K562 (cell line): ENCODE results near the gene MYL4. TPM values are rescaled to one million over a fixed set of nuclear protein-coding genes. Genes with fewer than 3 reads are reported as not detected.
A peak's percentile ranks its signal among the peaks of the same experiment; 100 is the strongest.

ENCODE experiments used
- ATAC-seq: fragments of 200-7000 bp; cut with Tn5 transposase; 3 replicates; pipeline ENCODE4 v1.9.1; 2020; ENCODE audit warnings: moderate library complexity
- BruUV-seq: library from RNA; stranded (reverse); fragments of 400-500 nt; replicated peaks from 2 replicates; lab custom pipeline; 2021; lab: Mats Ljungman, UMichigan
- CTCF ChIA-PET: fragments of 300-600 bp; formaldehyde crosslinking; extraction: SDS; loops from one replicate; lab custom pipeline; 2021; ENCODE audit warnings: low intra/inter-chr PET ratio; lab: Yijun Ruan, JAX
- POLR2A ChIA-PET: fragments of 300-600, 350-650 bp; sonication (Branson Sonifier 250); formaldehyde crosslinking; extraction: SDS; loops from one replicate; lab custom pipeline; 2021; ENCODE audit warnings: antibody characterized with exemption, inconsistent platforms; lab: Yijun Ruan, JAX
- DNase-seq, 4 experiments: peaks; one replicate each; pipeline versions ENCODE4 v3.0.0 to v3.0.0-alpha.2; 2011 to 2018; ENCODE audit warnings: low spot score in 3 of 4, mixed read lengths in 3 of 4; ENCODE audit errors: extremely low read depth in 1 of 4
- FAIRE-seq: peaks from 2 replicates; lab custom pipeline; 2011; peaks lifted over from hg19 to GRCh38; lab: Jason Lieb, UNC
- H2AFZ ChIP-seq: 2 replicates; pipeline ENCODE4 v1.6.0; 2011; ENCODE audit warnings: low read depth, low read length, control low read depth, inconsistent platforms
- H3K27ac ChIP-seq: fragments of 200-600 bp; 3 replicates; pipeline ENCODE4 v1.8.0; 2011; ENCODE audit warnings: low read depth, mild to moderate bottlenecking, control low read depth, inconsistent platforms, low read length, moderate library complexity, mixed read lengths; ENCODE audit errors: extremely low read depth
- H3K27me3 ChIP-seq, 2 experiments: fragments of 300-600 bp in 1 of 2; 2 replicates in 1 of 2; 3 replicates in 1 of 2; pipeline versions ENCODE4 v1.6.0 to v1.8.0; 2011; ENCODE audit warnings: inconsistent platforms in 2 of 2, low read length in 2 of 2, mild to moderate bottlenecking in 1 of 2, mixed read lengths in 1 of 2, moderate library complexity in 1 of 2; ENCODE audit not compliant: control insufficient read depth in 2 of 2, insufficient read depth in 2 of 2
- H3K36me3 ChIP-seq: fragments of 300-600 bp; 3 replicates; pipeline ENCODE4 v1.8.0; 2011; ENCODE audit warnings: mild to moderate bottlenecking, low read length, inconsistent platforms; ENCODE audit not compliant: control insufficient read depth, insufficient read depth
- H3K4me1 ChIP-seq, 2 experiments: fragments of 200-600 bp in 1 of 2; replicated peaks in 1 of 2; 2 replicates in 1 of 2; 3 replicates in 1 of 2; pipeline versions ENCODE4 v1.5.1 to v1.8.0; 2011; ENCODE audit warnings: inconsistent platforms in 2 of 2, low read length in 2 of 2, mild to moderate bottlenecking in 1 of 2, mixed read lengths in 1 of 2, moderate library complexity in 1 of 2; ENCODE audit not compliant: control insufficient read depth in 2 of 2, insufficient read depth in 2 of 2
- H3K4me2 ChIP-seq: 2 replicates; pipeline ENCODE4 v1.6.1; 2011; ENCODE audit warnings: low read length, control low read depth, inconsistent platforms, mixed read lengths; ENCODE audit not compliant: insufficient read depth
- H3K4me3 ChIP-seq: fragments of 200-600 bp; sonication (generic), shearing (Covaris generic); 2 replicates; pipeline ENCODE4 v1.5.1; 2016; ENCODE audit warnings: control low read depth, inconsistent platforms
- H3K79me2 ChIP-seq: fragments of 200-600 bp; 3 replicates; pipeline ENCODE4 v1.8.0; 2011; ENCODE audit warnings: low read length, inconsistent platforms; ENCODE audit not compliant: control insufficient read depth, insufficient read depth
- H3K9ac ChIP-seq, 2 experiments: 2 replicates each; pipeline versions ENCODE4 v1.6.0 to v1.6.1; 2011; ENCODE audit warnings: low read depth in 2 of 2, low read length in 2 of 2, control low read depth in 1 of 2, inconsistent platforms in 1 of 2, mild to moderate bottlenecking in 1 of 2, mixed read lengths in 1 of 2; ENCODE audit not compliant: insufficient read depth in 1 of 2
- H3K9me1 ChIP-seq: one replicate; pipeline ENCODE4 v1.6.0; 2011; ENCODE audit warnings: inconsistent platforms, mild to moderate bottlenecking, low read length, moderate library complexity; ENCODE audit not compliant: control insufficient read depth, insufficient read depth
- H3K9me3 ChIP-seq: replicated peaks from 2 replicates; pipeline ENCODE4 v1.5.1; 2011; ENCODE audit warnings: low read depth, low read length, inconsistent platforms; ENCODE audit not compliant: control insufficient read depth, insufficient read depth
- H4K20me1 ChIP-seq: replicated peaks from 2 replicates; pipeline ENCODE4 v1.6.1; 2011; ENCODE audit warnings: low read length, inconsistent platforms, mixed read lengths; ENCODE audit not compliant: control insufficient read depth, insufficient read depth
- ARID1B ChIP-seq: fragments of 450-650 bp; IDR thresholded peaks from 2 replicates; pipeline ENCODE4 v1.6.1; 2016; ENCODE audit warnings: antibody characterized with exemption, mild to moderate bottlenecking, inconsistent platforms
- BHLHE40 ChIP-seq: IDR thresholded peaks from 2 replicates; pipeline ENCODE4 v1.6.1; 2011; ENCODE audit warnings: low read length, improper control_type of control experiment
- CBFA2T2 ChIP-seq: fragments of 450-650 bp; conservative IDR thresholded peaks from 2 replicates; pipeline ENCODE4 v1.6.1; 2017; ENCODE audit warnings: mild to moderate bottlenecking
- CBX2 ChIP-seq: fragments of 200-600 bp; sonication (generic); IDR thresholded peaks from one replicate; pipeline ENCODE4 v1.6.1; 2012; ENCODE audit warnings: mild to moderate bottlenecking, low read length, inconsistent platforms; ENCODE audit not compliant: insufficient read depth, poor library complexity, severe bottlenecking
- KDM1A ChIP-seq, 2 experiments: fragments of 450-650 bp; IDR thresholded peaks; 2 replicates each; pipeline ENCODE4 v1.6.1; 2016; ENCODE audit warnings: mild to moderate bottlenecking in 2 of 2
- KLF6 ChIP-seq: fragments of 250-450 bp; sonication (Bioruptor Pico); IDR thresholded peaks from 2 replicates; pipeline ENCODE4 v1.4.0; 2020; ENCODE audit warnings: mild to moderate bottlenecking, moderate library complexity, borderline replicate concordance
- NCOR1 ChIP-seq: fragments of 450-650 bp; IDR thresholded peaks from 2 replicates; pipeline ENCODE4 v1.6.1; 2016; ENCODE audit warnings: mild to moderate bottlenecking, moderate library complexity
- PPARD ChIP-seq: fragments of 250-450 bp; sonication (Bioruptor Pico); IDR thresholded peaks from 2 replicates; pipeline ENCODE4 v1.8.0; 2022; ENCODE audit warnings: inconsistent platforms, mild to moderate bottlenecking, moderate library complexity
- RCOR1 ChIP-seq, 2 experiments: IDR thresholded peaks; 2 replicates each; pipeline ENCODE4 v1.6.1; 2012; ENCODE audit warnings: low read depth in 2 of 2, low read length in 2 of 2, borderline replicate concordance in 1 of 2, improper control_type of control experiment in 1 of 2
- RFX5 ChIP-seq: IDR thresholded peaks from 2 replicates; pipeline ENCODE4 v1.6.1; 2011; ENCODE audit warnings: low read depth, mild to moderate bottlenecking, improper control_type of control experiment, low read length
- SMAD2 ChIP-seq: fragments of 150-350 bp; IDR thresholded peaks from 2 replicates; pipeline ENCODE4 v1.6.1; 2014; ENCODE audit warnings: low read depth, mild to moderate bottlenecking, low read length
- SOX6 ChIP-seq: fragments of 450-650 bp; IDR thresholded peaks from 2 replicates; pipeline ENCODE4 v1.6.1; 2014; ENCODE audit warnings: mild to moderate bottlenecking
- TAL1 ChIP-seq: fragments of 450-650 bp; IDR thresholded peaks from 2 replicates; pipeline ENCODE4 v1.6.1; 2016; ENCODE audit warnings: mild to moderate bottlenecking
- TEAD4 ChIP-seq, 2 experiments: sonication (generic) in 1 of 2; formaldehyde crosslinking in 1 of 2; IDR thresholded peaks; 2 replicates each; pipeline versions ENCODE4 v1.6.1 to v1.8.0; 2012 to 2022; ENCODE audit warnings: borderline replicate concordance in 1 of 2, inconsistent platforms in 1 of 2, low read length in 1 of 2, mild to moderate bottlenecking in 1 of 2, missing genetic modification reagents in 1 of 2
- XRCC3 ChIP-seq: fragments of 450-650 bp; IDR thresholded peaks from 2 replicates; pipeline ENCODE4 v1.6.1; 2017; ENCODE audit warnings: mild to moderate bottlenecking, moderate library complexity
- ZNF124 ChIP-seq: sonication (generic); formaldehyde crosslinking; IDR thresholded peaks from 2 replicates; pipeline ENCODE4 v1.8.1; 2022; ENCODE audit warnings: missing genetic modification reagents
- WGBS: fragments of 100-300 bp; shearing (Covaris generic); methylation state at CpG from one replicate; pipeline ENCODE4 v1.1.6; 2016; ENCODE audit warnings: low coverage, mixed read lengths; ENCODE audit not compliant: insufficient coverage; ENCODE audit errors: missing lambda C conversion rate; 5-methylcytosine and 5-hydroxymethylcytosine counted together
- in situ Hi-C: fragments of 300-500 bp; cut with MboI; formaldehyde crosslinking; loops from 4 replicates; pipeline ENCODE4 v1.15.0; 2018; ENCODE audit warnings: inconsistent platforms, mixed read lengths
- intact Hi-C: fragments of 100-400 bp; cut with micrococcal nuclease; formaldehyde crosslinking; loops from 2 replicates; pipeline ENCODE4 v1.14.2; 2022
- polyA plus RNA-seq, 8 experiments: library from polyadenylated mRNA; depleted of rRNA in 4 of 8; stranded (reverse) in 5 of 8; unstranded in 3 of 8; fragments of >200 nt; fragmentation: Nextera tagmentation in 2 of 8; fragmentation: Illumina TruSeq in 1 of 8; extraction: Ambion mirVana in 2 of 8; extraction: Trizol in 1 of 8; gene quantifications; 2 replicates each; pipeline versions ENCODE4 v1.2.1 to v1.2.3, GENCODE V29; 2011 to 2014; ENCODE audit warnings: inconsistent platforms in 1 of 8, missing spikeins in 1 of 8
- total RNA-seq, 7 experiments: library from RNA; depleted of rRNA in 6 of 7; stranded (reverse); fragments of >200 nt in 6 of 7; fragmentation: Illumina TruSeq in 2 of 7; extraction: Trizol in 2 of 7; gene quantifications; 2 replicates each; pipeline versions ENCODE4 v1.2.1 to v1.2.3, GENCODE V29; 2011 to 2021; ENCODE audit warnings: low replicate concordance in 1 of 7
- TF ChIP-seq, protein P1 (sequence below): sonication (generic); formaldehyde crosslinking; IDR thresholded peaks from 2 replicates; pipeline ENCODE4 v1.8.1; 2023; ENCODE audit warnings: missing genetic modification reagents, mild to moderate bottlenecking, borderline replicate concordance
- TF ChIP-seq, protein P2 (sequence below): IDR thresholded peaks from 2 replicates; pipeline ENCODE4 v1.6.1; 2014; ENCODE audit warnings: antibody characterized with exemption

Gene MYL4
- total and polyA plus RNA-seq, 9 of the 15 experiments (the other 6 are each of a cell fraction or from before 2014, with no cell fraction given): 117 to 423 (median 221) TPM

DNA sequence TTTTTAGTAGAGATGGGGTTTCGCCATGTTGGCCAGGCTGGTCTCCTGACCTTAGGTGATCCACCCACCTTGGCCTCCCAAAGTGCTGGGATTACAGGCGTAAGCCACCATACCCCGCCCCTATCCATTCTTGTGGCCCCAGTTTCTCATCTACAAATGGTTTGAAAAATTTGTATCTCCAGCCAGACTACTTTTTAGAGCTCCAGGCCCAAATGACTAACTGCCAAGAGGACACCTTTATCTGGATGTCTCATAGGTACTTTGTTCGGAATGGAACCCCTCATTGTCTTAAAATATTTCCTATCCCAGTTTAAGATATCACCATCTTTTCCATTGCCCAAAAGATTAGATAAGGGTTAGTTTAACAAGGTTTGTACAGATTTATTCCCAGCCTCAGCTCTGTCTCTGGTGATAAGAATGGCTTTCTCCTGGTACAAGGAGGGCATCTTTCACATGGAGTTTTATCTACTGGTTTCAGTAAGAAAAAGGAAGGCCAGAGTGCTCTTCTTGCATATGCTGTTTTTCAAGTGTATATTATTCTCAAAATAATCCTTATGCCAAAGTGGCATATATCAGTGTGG is 15.1 kb upstream of the MYL4 start:
- Histone ChIP-seq H3K27me3 (no peaks in the 10 kb centered on the region), H3K9me3 (no peaks in the 10 kb centered on the region), H3K9me1 (no peaks in the 10 kb centered on the region), H3K4me3 (no peak overlapping the region), H4K20me1 (no peaks in the 10 kb centered on the region), H3K36me3 (no peaks in the 10 kb centered on the region), H3K9ac (no peak overlapping the region), H2AFZ (no peak overlapping the region), H3K4me2 (no peak overlapping the region), H3K27ac (no peak overlapping the region), H3K79me2 (peaks cover 1% of the 10 kb centered on the region), H3K4me1 (peaks cover 9 to 33% of the 10 kb centered on the region in 2 experiments; a peak in 4 of 5 replicates)
- DNase-seq (no peak), FAIRE-seq (no peak), ATAC-seq (no peak)
- whole genome bisulfite sequencing: 71% methylated on average over 4 of the region's 4 CpGs
- CTCF ChIA-PET: no interaction called here
- in situ Hi-C loops: no loop called here
- POLR2A ChIA-PET: interaction anchor here (0.6 to 1.0 kb wide), 5 partner anchors 8 to 1367 kb away, joined by 3 to 4 read pairs (median 3); no protein-coding TSS in a partner anchor
- BruUV-seq: no TSS peak
- intact Hi-C loops: no loop called here
- no peak for TF ChIP-seq BHLHE40
- peak; percentile 48 for TF ChIP-seq CBFA2T2
- no peak for TF ChIP-seq PPARD (CRISPR knock-in tag)
- no peak for TF ChIP-seq RFX5
- TF ChIP-seq, protein P1, sequence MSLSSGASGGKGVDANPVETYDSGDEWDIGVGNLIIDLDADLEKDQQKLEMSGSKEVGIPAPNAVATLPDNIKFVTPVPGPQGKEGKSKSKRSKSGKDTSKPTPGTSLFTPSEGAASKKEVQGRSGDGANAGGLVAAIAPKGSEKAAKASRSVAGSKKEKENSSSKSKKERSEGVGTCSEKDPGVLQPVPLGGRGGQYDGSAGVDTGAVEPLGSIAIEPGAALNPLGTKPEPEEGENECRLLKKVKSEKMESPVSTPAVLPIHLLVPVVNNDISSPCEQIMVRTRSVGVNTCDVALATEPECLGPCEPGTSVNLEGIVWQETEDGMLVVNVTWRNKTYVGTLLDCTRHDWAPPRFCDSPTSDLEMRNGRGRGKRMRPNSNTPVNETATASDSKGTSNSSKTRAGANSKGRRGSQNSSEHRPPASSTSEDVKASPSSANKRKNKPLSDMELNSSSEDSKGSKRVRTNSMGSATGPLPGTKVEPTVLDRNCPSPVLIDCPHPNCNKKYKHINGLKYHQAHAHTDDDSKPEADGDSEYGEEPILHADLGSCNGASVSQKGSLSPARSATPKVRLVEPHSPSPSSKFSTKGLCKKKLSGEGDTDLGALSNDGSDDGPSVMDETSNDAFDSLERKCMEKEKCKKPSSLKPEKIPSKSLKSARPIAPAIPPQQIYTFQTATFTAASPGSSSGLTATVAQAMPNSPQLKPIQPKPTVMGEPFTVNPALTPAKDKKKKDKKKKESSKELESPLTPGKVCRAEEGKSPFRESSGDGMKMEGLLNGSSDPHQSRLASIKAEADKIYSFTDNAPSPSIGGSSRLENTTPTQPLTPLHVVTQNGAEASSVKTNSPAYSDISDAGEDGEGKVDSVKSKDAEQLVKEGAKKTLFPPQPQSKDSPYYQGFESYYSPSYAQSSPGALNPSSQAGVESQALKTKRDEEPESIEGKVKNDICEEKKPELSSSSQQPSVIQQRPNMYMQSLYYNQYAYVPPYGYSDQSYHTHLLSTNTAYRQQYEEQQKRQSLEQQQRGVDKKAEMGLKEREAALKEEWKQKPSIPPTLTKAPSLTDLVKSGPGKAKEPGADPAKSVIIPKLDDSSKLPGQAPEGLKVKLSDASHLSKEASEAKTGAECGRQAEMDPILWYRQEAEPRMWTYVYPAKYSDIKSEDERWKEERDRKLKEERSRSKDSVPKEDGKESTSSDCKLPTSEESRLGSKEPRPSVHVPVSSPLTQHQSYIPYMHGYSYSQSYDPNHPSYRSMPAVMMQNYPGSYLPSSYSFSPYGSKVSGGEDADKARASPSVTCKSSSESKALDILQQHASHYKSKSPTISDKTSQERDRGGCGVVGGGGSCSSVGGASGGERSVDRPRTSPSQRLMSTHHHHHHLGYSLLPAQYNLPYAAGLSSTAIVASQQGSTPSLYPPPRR (CRISPR knock-in tag): no peak
- TF ChIP-seq NCOR1: peak; percentile 26; the same call in 1 of the 2 replicates
- no peak for TF ChIP-seq CBX2
- 0 out of 2 replicates have a peak, but pooled peaks have one; percentile 6 for TF ChIP-seq TEAD4 (IDR thresholded peaks at IDR 0.05; ENCODE audit: low read length)
- TF ChIP-seq TEAD4 (CRISPR knock-in tag; IDR thresholded peaks at IDR 0.05; ENCODE audit: borderline replicate concordance): no peak
- TF ChIP-seq, protein P2, sequence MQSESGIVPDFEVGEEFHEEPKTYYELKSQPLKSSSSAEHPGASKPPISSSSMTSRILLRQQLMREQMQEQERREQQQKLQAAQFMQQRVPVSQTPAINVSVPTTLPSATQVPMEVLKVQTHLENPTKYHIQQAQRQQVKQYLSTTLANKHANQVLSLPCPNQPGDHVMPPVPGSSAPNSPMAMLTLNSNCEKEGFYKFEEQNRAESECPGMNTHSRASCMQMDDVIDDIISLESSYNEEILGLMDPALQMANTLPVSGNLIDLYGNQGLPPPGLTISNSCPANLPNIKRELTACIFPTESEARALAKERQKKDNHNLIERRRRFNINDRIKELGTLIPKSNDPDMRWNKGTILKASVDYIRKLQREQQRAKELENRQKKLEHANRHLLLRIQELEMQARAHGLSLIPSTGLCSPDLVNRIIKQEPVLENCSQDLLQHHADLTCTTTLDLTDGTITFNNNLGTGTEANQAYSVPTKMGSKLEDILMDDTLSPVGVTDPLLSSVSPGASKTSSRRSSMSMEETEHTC: no peak
- 0 out of 2 replicates have a peak, but pooled peaks have one; percentile 7 for TF ChIP-seq ARID1B
- 0 out of 2 replicates have a peak, but pooled peaks have one; percentile 14 for TF ChIP-seq SOX6
- TF ChIP-seq ZNF124: no peak
- TF ChIP-seq RCOR1 (IDR thresholded peaks at IDR 0.05; ENCODE audit: borderline replicate concordance in 1 of 2, low read depth in 2 of 2, low read length in 2 of 2): 0 out of 4 replicates have a peak, but pooled peaks of 1 of the 2 experiments have one; percentile 17
- no peak for TF ChIP-seq SMAD2
- TF ChIP-seq KDM1A (IDR thresholded peaks at IDR 0.05): peak; percentile 57 to 68; a peak in 3 of 4 replicates
- no peak for TF ChIP-seq KLF6 (CRISPR knock-in tag)
- TF ChIP-seq XRCC3: no peak
- TF ChIP-seq TAL1: no peak
